GM23248 (cell line): Measurements from ENCODE around the gene RAMP1. TPM values are rescaled to one million over a fixed set of nuclear protein-coding genes. Genes with fewer than 3 reads are reported as not detected.

Experiments
- DNase-seq: peaks from one replicate; pipeline ENCODE4 v3.0.0-alpha.2; 2015
- H2AFZ ChIP-seq: fragments of 200-600 bp; sonication (generic); 2 replicates; pipeline ENCODE4 v1.6.1; 2016; ENCODE audit warnings: antibody characterized with exemption
- H3F3A ChIP-seq: fragments of 200-600 bp; sonication (generic); 2 replicates; pipeline ENCODE4 v1.6.1; 2016; ENCODE audit warnings: mild to moderate bottlenecking, antibody characterized with exemption, mixed run types; ENCODE audit not compliant: insufficient read depth
- H3K27ac ChIP-seq: fragments of 200-600 bp; sonication (generic); 2 replicates; pipeline ENCODE4 v1.5.1; 2016; ENCODE audit warnings: mild to moderate bottlenecking
- H3K27me3 ChIP-seq: fragments of 200-600 bp; sonication (generic); replicated peaks from 2 replicates; pipeline ENCODE4 v1.6.1; 2016; ENCODE audit warnings: mild to moderate bottlenecking; ENCODE audit not compliant: insufficient read depth
- H3K36me3 ChIP-seq: fragments of 200-600 bp; sonication (generic); 2 replicates; pipeline ENCODE4 v1.6.1; 2016; ENCODE audit warnings: low read depth, mild to moderate bottlenecking
- H3K4me1 ChIP-seq: fragments of 200-600 bp; sonication (generic); 2 replicates; pipeline ENCODE4 v1.6.1; 2016; ENCODE audit warnings: mild to moderate bottlenecking; ENCODE audit not compliant: insufficient read depth
- H3K4me2 ChIP-seq: fragments of 200-600 bp; sonication (generic); one replicate; pipeline ENCODE4 v1.6.1; 2016; ENCODE audit warnings: mild to moderate bottlenecking; ENCODE audit not compliant: unreplicated experiment
- H3K4me3 ChIP-seq: fragments of 200-600 bp; sonication (generic); 2 replicates; pipeline ENCODE4 v1.5.1; 2016; ENCODE audit warnings: mild to moderate bottlenecking
- H3K79me2 ChIP-seq: fragments of 200-600 bp; sonication (generic); 2 replicates; pipeline ENCODE4 v1.6.1; 2016; ENCODE audit warnings: mild to moderate bottlenecking; ENCODE audit not compliant: insufficient read depth
- H3K9ac ChIP-seq: fragments of 200-600 bp; sonication (generic); 2 replicates; pipeline ENCODE4 v1.6.1; 2016; ENCODE audit warnings: mild to moderate bottlenecking
- H3K9me2 ChIP-seq: fragments of 200-600 bp; sonication (generic); 2 replicates; pipeline ENCODE4 v1.6.1; 2016; ENCODE audit warnings: mixed run types, mild to moderate bottlenecking, moderate library complexity; ENCODE audit not compliant: insufficient read depth
- H3K9me3 ChIP-seq: fragments of 200-600 bp; sonication (generic); one replicate; pipeline ENCODE4 v1.6.1; 2017; ENCODE audit warnings: low read depth
- H4K20me1 ChIP-seq: fragments of 200-600 bp; sonication (generic); 2 replicates; pipeline ENCODE4 v1.6.0; 2016; ENCODE audit not compliant: insufficient read depth
- EZH2 ChIP-seq: fragments of 200-600 bp; sonication (generic); IDR thresholded peaks from 2 replicates; pipeline ENCODE4 v1.6.1; 2018; ENCODE audit warnings: antibody characterized with exemption, mild to moderate bottlenecking; ENCODE audit not compliant: insufficient read depth, poor library complexity, severe bottlenecking
- EZH2phosphoT487 ChIP-seq: fragments of 200-600 bp; sonication (generic); IDR thresholded peaks from 2 replicates; pipeline ENCODE4 v1.6.1; 2018; ENCODE audit warnings: antibody characterized with exemption, moderate library complexity, mild to moderate bottlenecking, low read depth; ENCODE audit not compliant: insufficient read depth
- WGBS, 2 experiments: methylation state at CpG; one replicate each; pipeline ENCODE4 v1.1.6; 2015 to 2017; ENCODE audit warnings: low lambda C conversion rate in 2 of 2, low coverage in 1 of 2; ENCODE audit errors: missing lambda C conversion rate in 2 of 2; 5-methylcytosine and 5-hydroxymethylcytosine counted together
- in situ Hi-C: fragments of 300-500 bp; cut with MboI; formaldehyde crosslinking; loops from 2 replicates; pipeline ENCODE4 v1.15.0; 2020
- polyA plus RNA-seq: library from polyadenylated mRNA; unstranded; fragments of >200 nt; fragmentation: Nextera tagmentation; extraction: Ambion mirVana; gene quantifications from 2 replicates; pipeline ENCODE4 v1.2.1, GENCODE V29; 2016
- total RNA-seq: library from RNA; depleted of rRNA; stranded (reverse); fragments of >200 nt; shearing (Covaris generic); gene quantifications from 2 replicates; pipeline ENCODE4 v1.2.3, GENCODE V29; 2014

Gene RAMP1
- total and polyA plus RNA-seq, 2 experiments from 2014 or later: 4.1 to 11.1 TPM

DNA sequence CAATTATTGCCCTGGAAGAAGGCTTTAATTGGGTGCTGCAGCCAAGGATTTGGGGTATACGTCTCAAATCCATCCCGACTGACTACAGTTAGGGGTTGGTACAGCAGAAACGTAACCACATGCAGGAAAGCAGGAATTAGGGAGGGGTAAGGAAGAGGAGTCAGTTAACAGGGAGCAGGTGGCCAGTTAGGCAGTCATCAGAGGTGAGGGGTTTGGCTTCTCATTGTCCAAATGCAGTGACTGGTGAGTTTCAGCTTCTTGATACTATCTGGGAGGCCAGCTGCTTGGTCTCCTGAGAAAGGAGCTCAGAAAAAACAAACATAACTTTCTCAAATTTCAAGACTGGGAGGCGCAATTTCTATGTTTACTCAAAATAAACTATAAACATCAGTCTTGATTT, 68.6 kb downstream of the RAMP1 start:
- no peak overlapping the region for H2AFZ ChIP-seq
- no peak for DNase-seq
- H3K27ac ChIP-seq: no peak overlapping the region
- TF ChIP-seq EZH2phosphoT487: no peak
- no peak for TF ChIP-seq EZH2
- no peaks in the 10 kb centered on the region for H3K36me3 ChIP-seq
- peaks cover 18% of the 10 kb centered on the region for H3K4me1 ChIP-seq
- H3K4me3 ChIP-seq: no peak overlapping the region
- no peaks in the 10 kb centered on the region for H4K20me1 ChIP-seq
- in situ Hi-C loops: no loop called here
- no peaks in the 10 kb centered on the region for H3K79me2 ChIP-seq
- no peaks in the 10 kb centered on the region for H3K27me3 ChIP-seq
- 71 to 75% methylated on average over 4 of the region's 4 CpGs for WGBS, 2 experiments
- H3K9me3 ChIP-seq: no peaks in the 10 kb centered on the region
- no peaks in the 10 kb centered on the region for H3K9me2 ChIP-seq
- H3K9ac ChIP-seq: no peak overlapping the region
- no peak overlapping the region for H3K4me2 ChIP-seq
- H3F3A ChIP-seq: peaks cover 10% of the 10 kb centered on the region; the same call in 1 of the 2 replicates

DNA sequence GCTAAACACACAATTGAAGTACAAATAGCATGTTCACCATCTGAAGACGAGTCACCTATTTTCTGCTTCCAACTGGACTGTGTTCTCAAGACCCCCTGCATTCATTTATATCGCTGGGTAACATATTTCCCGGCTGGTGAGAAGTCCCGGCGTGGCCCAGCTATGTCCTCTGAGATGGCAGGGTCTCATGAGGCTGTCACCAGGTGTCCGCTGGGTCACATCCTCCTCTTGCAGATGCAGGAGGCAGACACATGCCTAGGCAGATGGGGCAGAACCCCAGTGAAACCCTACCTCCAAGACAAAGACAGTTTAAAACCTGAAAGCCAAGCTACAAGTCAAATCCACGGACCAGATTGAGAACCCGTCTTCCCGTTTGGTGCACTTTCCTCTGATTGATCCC, 70.6 kb downstream of the RAMP1 start:
- TF ChIP-seq EZH2phosphoT487: no peak
- no peak for TF ChIP-seq EZH2
- Histone ChIP-seq H3K4me2 (no peak overlapping the region), H3K79me2 (no peaks in the 10 kb centered on the region), H3F3A (peaks cover 10% of the 10 kb centered on the region; the same call in 1 of the 2 replicates), H4K20me1 (no peaks in the 10 kb centered on the region), H3K27me3 (no peaks in the 10 kb centered on the region), H3K9ac (no peak overlapping the region), H2AFZ (no peak overlapping the region), H3K9me2 (no peaks in the 10 kb centered on the region), H3K4me1 (peaks cover 21% of the 10 kb centered on the region), H3K36me3 (no peaks in the 10 kb centered on the region), H3K9me3 (no peaks in the 10 kb centered on the region), H3K27ac (no peak overlapping the region), H3K4me3 (no peak overlapping the region)
- WGBS, 2 experiments: 77 to 78% methylated on average over 8 to 9 of the region's 9 CpGs
- no peak for DNase-seq
- in situ Hi-C loops: no loop called here

GRCh38 chr2:237931205-237931721, 71.8 kb downstream of the RAMP1 start:
- no peak overlapping the region for H3K9ac ChIP-seq
- H3K27ac ChIP-seq: no peak overlapping the region
- no peak overlapping the region for H2AFZ ChIP-seq
- no peak overlapping the region for H3K4me3 ChIP-seq
- no peaks in the 10 kb centered on the region for H3K27me3 ChIP-seq
- no peaks in the 10 kb centered on the region for H3K9me2 ChIP-seq
- peaks cover 21% of the 10 kb centered on the region for H3K4me1 ChIP-seq
- no peaks in the 10 kb centered on the region for H4K20me1 ChIP-seq
- peak; percentile 39 for DNase-seq
- no peak for TF ChIP-seq EZH2phosphoT487
- TF ChIP-seq EZH2: no peak
- 16 to 18% methylated on average over 9 of the region's 9 CpGs for WGBS, 2 experiments
- H3K9me3 ChIP-seq: no peaks in the 10 kb centered on the region
- H3K36me3 ChIP-seq: no peaks in the 10 kb centered on the region
- in situ Hi-C loops: no loop called here
- no peaks in the 10 kb centered on the region for H3K79me2 ChIP-seq
- peaks cover 10% of the 10 kb centered on the region; the same call in 1 of the 2 replicates for H3F3A ChIP-seq
- H3K4me2 ChIP-seq: no peak overlapping the region

GRCh38 chr2:237932731-237933131, 73.3 kb downstream of the RAMP1 start:
- Histone ChIP-seq H4K20me1 (no peaks in the 10 kb centered on the region), H3K27ac (peak overlapping the region; percentile 44), H3F3A (peaks cover 10% of the 10 kb centered on the region; the same call in 1 of the 2 replicates), H2AFZ (no peak overlapping the region), H3K9me3 (no peaks in the 10 kb centered on the region), H3K36me3 (no peaks in the 10 kb centered on the region), H3K9ac (no peak overlapping the region), H3K79me2 (no peaks in the 10 kb centered on the region), H3K27me3 (no peaks in the 10 kb centered on the region), H3K9me2 (no peaks in the 10 kb centered on the region), H3K4me1 (peaks cover 21% of the 10 kb centered on the region), H3K4me2 (no peak overlapping the region), H3K4me3 (no peak overlapping the region)
- no peak for TF ChIP-seq EZH2phosphoT487
- TF ChIP-seq EZH2: no peak
- 7 to 11% methylated on average over 3 of the region's 3 CpGs for WGBS, 2 experiments
- DNase-seq: peak; percentile 63
- in situ Hi-C loops: no loop called here
